Activated CD4-positive, alpha-beta T cell treated with anti-CD3 and anti-CD28 coated beads for 36 hours (primary cell): ENCODE data around the gene SYNE3. TPM values are rescaled to one million over a fixed set of nuclear protein-coding genes. Genes with fewer than 3 reads are reported as not detected.

Experiments used
- ATAC-seq: fragments of 200-7000 bp; cut with Tn5 transposase; one replicate; pipeline ENCODE4 v1.10.0; 2021; ENCODE audit warnings: mild to moderate bottlenecking, moderate library complexity
- CTCF ChIA-PET: fragments of 350-600 bp; sonication (Branson Sonifier 250); formaldehyde crosslinking; loops from one replicate; lab custom pipeline; 2021; ENCODE audit warnings: antibody characterized with exemption; lab: Charles Lee
- POLR2A ChIA-PET: fragments of 350-600 bp; sonication (Branson Sonifier 250); formaldehyde crosslinking; loops from one replicate; lab custom pipeline; 2021; ENCODE audit warnings: antibody characterized with exemption, inconsistent platforms; lab: Charles Lee
- DNase-seq: peaks from one replicate; pipeline ENCODE4 v3.0.0-alpha.2; 2020
- H3K27ac Mint-ChIP-seq: one replicate; pipeline ENCODE4 v1.8.0; 2021; ENCODE audit warnings: mixed read lengths
- H3K27me3 Mint-ChIP-seq: one replicate; pipeline ENCODE4 v1.8.0; 2021; ENCODE audit warnings: mixed read lengths
- H3K36me3 Mint-ChIP-seq: one replicate; pipeline ENCODE4 v1.8.0; 2021; ENCODE audit warnings: low read depth, mixed read lengths
- H3K4me1 Mint-ChIP-seq: one replicate; pipeline ENCODE4 v1.8.0; 2021; ENCODE audit warnings: mixed read lengths
- H3K4me3 Mint-ChIP-seq: one replicate; pipeline ENCODE4 v1.8.0; 2021; ENCODE audit warnings: mild to moderate bottlenecking, moderate library complexity, mixed read lengths
- H3K9me3 Mint-ChIP-seq: one replicate; pipeline ENCODE4 v1.8.0; 2021; ENCODE audit warnings: low read depth, mixed read lengths
- intact Hi-C, 2 experiments: fragments of 100-400 bp; cut with DNase I in 1 of 2; cut with micrococcal nuclease in 1 of 2; formaldehyde crosslinking; loops; one replicate each; pipeline versions ENCODE4 v1.14.2 to v1.15.1; 2022 to 2024; cut with DNase I, micrococcal nuclease
- total RNA-seq, 2 experiments: library from RNA; stranded (reverse); gene quantifications; one replicate each; pipeline ENCODE4 v1.2.3, GENCODE V29; 2021

Gene SYNE3
- total RNA-seq, 2 experiments from 2014 or later: 27.3 to 34.2 TPM

DNA sequence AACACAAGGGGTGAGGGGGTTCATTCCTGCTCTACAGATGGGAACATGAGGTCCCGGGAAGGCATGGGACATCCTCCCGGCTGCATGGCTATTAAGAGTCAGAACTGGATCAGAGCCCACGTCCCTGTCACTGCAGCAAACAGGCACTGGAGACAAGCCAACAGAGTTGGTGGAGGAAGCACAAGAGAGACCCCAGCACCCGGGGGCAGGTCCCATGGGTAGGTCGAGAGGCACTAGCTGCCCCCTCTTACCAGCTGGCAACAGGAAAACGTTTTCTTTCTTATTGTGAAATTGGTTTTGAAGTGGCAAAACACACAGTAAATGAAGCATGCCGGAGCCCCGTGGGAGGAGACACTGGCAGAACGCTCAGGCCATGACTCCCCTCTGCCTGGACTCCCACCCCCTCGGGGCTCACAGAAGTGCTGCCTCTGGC lies 43.6 kb downstream of the SYNE3 start:
- POLR2A ChIA-PET: no interaction called here
- H3K27me3 Mint-ChIP-seq: no peaks in the 10 kb centered on the region
- intact Hi-C loops: no loop called here
- no peaks in the 10 kb centered on the region for H3K9me3 Mint-ChIP-seq
- no peak overlapping the region for H3K4me3 Mint-ChIP-seq
- no peak for ATAC-seq
- DNase-seq: no peak
- CTCF ChIA-PET: interaction anchor here (0.7 to 2.2 kb wide), 4 partner anchors 10 to 62 kb away, joined by 3 to 6 read pairs (median 3); no protein-coding TSS in a partner anchor
- H3K36me3 Mint-ChIP-seq: peaks cover 36% of the 10 kb centered on the region
- H3K4me1 Mint-ChIP-seq: peaks cover 21% of the 10 kb centered on the region
- H3K27ac Mint-ChIP-seq: no peak overlapping the region

DNA sequence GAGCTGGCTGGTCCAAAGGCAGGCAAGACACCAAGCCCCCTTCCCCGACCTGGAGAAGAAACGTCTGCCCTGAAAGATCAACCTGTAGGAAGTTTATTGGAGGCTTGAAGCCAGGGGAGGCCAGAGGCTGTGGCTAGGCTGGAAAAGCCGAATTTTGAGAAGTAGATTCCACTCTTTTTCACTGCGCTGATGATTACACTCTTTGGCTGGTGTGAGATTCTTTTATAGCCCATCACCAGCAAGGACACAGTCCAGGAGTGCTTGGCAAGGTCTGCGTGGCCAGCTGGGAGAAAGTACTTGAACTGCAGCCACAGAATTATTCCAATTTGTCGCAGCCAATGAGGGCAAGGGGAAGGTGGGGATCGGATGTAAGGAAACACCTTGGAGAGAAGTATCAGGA lies 45.0 kb downstream of the SYNE3 start:
- Mint-ChIP-seq H3K27me3 (no peaks in the 10 kb centered on the region), H3K9me3 (no peaks in the 10 kb centered on the region), H3K36me3 (peaks cover 36% of the 10 kb centered on the region), H3K4me3 (no peak overlapping the region), H3K27ac (no peak overlapping the region), H3K4me1 (peaks cover 28% of the 10 kb centered on the region)
- ATAC-seq (no peak), DNase-seq (no peak)
- intact Hi-C loops: no loop called here
- ChIA-PET POLR2A (interaction anchor here (0.7 kb wide), 1 partner anchor 33 kb away, joined by 3 read pairs; no protein-coding TSS in a partner anchor), CTCF (interaction anchor here (2.2 kb wide), 1 partner anchor 56 kb away, joined by 6 read pairs; no protein-coding TSS in a partner anchor)

DNA sequence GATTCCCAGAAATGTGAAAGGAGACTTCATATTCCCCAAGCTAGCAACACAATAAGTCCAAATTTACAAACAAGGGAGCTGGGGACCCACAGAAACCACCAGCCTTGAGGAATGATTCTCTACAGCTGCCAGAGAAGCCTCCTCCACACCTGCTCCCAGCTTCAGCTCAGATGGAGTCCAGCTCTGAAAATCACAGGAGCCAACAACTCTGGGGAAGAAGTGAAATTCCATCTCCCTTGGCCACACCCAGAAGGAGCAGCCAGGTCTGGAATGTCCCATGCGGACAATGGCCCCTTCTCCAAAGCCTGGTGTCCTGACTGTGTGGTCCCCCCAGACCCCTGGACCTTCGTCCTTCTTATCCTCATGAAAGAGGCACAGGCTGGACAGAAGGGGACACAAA lies 45.4 kb downstream of the SYNE3 start:
- no peak overlapping the region for H3K27ac Mint-ChIP-seq
- CTCF ChIA-PET: no interaction called here

DNA sequence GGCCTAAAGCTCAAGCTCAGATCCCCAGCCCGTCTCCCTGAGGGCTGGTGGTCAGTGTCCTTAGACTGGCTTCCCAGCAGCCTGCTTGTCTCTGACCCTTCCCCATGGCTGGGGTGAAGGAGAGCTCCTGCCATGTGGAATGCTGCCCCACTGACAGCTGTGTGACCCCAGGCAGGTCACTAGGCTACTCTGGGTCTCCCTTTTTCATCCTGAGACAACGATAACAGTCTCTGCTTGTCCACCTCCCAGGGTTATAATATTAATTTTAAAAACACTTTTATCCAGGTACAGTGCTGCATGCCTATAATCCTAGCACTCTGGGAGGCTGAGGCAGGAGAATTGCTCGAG lies 47.3 kb downstream of the SYNE3 start:
- no peak for DNase-seq
- no peak overlapping the region for H3K27ac Mint-ChIP-seq
- peaks cover 52% of the 10 kb centered on the region for H3K4me1 Mint-ChIP-seq
- intact Hi-C loops: no loop called here
- no peaks in the 10 kb centered on the region for H3K27me3 Mint-ChIP-seq
- ATAC-seq: no peak
- no peak overlapping the region for H3K4me3 Mint-ChIP-seq
- POLR2A ChIA-PET: no interaction called here
- peaks cover 39% of the 10 kb centered on the region for H3K36me3 Mint-ChIP-seq
- CTCF ChIA-PET: interaction anchor here (1.2 kb wide), 1 partner anchor 71 kb away, joined by 3 read pairs; no protein-coding TSS in a partner anchor
- H3K9me3 Mint-ChIP-seq: no peaks in the 10 kb centered on the region

More for the DNA sequence above, 45.4 kb downstream of the SYNE3 start:
- Mint-ChIP-seq H3K4me1 (peaks cover 33% of the 10 kb centered on the region), H3K36me3 (peaks cover 32% of the 10 kb centered on the region), H3K27me3 (no peaks in the 10 kb centered on the region), H3K9me3 (no peaks in the 10 kb centered on the region), H3K4me3 (no peak overlapping the region)
- ATAC-seq (no peak), DNase-seq (no peak)
- intact Hi-C loops: no loop called here
- POLR2A ChIA-PET: interaction anchor here (0.7 kb wide), 1 partner anchor 33 kb away, joined by 3 read pairs; no protein-coding TSS in a partner anchor

DNA sequence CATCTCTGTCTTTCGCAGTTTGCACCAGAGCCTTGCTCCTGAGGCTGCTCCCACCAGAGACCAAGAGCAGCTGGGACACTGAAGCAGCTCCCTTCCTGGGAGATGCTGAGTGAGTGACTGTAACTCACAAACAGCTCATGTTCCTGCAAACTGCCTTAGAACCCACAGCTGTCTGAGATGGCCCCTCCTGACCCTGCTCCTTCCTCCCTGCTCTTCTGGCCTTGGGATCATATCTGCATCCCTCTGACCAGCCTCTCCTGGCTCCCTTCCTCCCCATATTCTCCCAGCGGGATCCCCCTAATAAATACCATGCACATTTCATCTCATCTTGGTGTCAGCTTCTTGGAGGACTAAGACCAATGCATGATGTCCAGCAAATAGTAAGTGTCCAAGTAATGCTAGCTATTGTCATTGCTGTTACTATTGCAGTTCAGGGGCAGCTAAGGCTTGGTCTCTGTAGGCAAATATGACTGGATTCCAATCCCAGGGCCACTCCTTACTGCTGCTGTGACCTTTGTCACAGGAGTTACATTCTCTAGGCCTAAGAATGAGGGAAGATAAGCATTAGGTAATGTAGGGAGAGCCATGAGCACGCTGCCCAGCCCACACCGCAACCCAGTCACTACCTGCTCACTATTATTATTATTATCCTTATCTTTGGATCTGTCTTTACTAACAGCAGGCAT lies 47.9 kb downstream of the SYNE3 start:
- Mint-ChIP-seq H3K27me3 (no peaks in the 10 kb centered on the region), H3K27ac (peak overlapping the region; percentile 34), H3K4me1 (peaks cover 52% of the 10 kb centered on the region), H3K9me3 (no peaks in the 10 kb centered on the region), H3K36me3 (peaks cover 39% of the 10 kb centered on the region), H3K4me3 (no peak overlapping the region)
- ChIA-PET CTCF (interaction anchor here (0.6 to 2.4 kb wide), 4 partner anchors 41 to 72 kb away, joined by 3 to 8 read pairs (median 4); no protein-coding TSS in a partner anchor), POLR2A (no interaction called here)
- intact Hi-C loops: no loop called here
- DNase-seq: no peak
- ATAC-seq: no peak

DNA sequence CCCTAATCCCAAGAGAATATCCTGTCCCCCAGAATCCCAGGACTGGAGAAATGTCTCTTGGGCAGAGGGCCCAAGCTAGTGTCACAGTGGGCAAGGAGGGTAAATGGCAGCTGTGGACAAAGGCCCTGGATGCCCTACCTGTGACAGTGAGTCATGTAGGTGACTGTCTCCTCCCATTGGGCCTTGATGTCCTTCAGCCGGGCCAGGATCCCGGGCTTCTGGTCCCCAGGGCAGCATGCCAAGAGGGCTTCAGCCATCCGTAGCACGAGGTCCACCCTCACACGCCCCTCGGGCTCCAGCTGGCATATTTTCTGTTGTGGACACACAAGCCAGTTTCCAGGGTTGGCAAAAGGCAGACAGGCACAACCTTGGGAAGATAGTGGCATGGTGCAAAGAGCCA lies 48.8 kb downstream of the SYNE3 start:
- peaks cover 43% of the 10 kb centered on the region for H3K36me3 Mint-ChIP-seq
- intact Hi-C loops: no loop called here
- peak overlapping the region; percentile 25 for H3K27ac Mint-ChIP-seq
- no peak overlapping the region for H3K4me3 Mint-ChIP-seq
- DNase-seq (no peak), ATAC-seq (no peak)
- no peaks in the 10 kb centered on the region for H3K9me3 Mint-ChIP-seq
- ChIA-PET POLR2A (no interaction called here), CTCF (interaction anchor here (1.2 to 2.4 kb wide), 3 partner anchors 55 to 72 kb away, joined by 3 to 8 read pairs (median 4); no protein-coding TSS in a partner anchor)
- peaks cover 53% of the 10 kb centered on the region for H3K4me1 Mint-ChIP-seq
- H3K27me3 Mint-ChIP-seq: no peaks in the 10 kb centered on the region

DNA sequence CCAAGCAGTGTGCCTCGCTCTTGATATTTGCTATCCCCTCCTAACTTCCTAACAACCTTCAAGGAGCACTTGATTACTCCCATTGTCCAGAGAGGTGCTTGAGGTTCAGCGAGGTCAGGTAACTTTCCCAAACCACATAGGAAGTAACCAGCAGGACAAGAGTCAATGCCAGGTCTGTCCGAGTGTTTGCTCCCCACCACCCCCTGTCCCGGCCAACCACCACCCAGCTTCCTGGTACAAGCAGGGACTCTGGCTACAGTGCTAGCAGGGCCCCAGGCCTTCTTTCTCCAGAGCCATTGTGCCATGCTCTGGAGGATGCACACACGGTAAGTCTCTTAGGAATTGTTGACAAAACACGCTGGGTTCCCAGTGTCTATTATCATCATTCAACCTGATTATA lies 49.2 kb downstream of the SYNE3 start:
- peaks cover 46% of the 10 kb centered on the region for H3K36me3 Mint-ChIP-seq
- H3K27ac Mint-ChIP-seq: peak overlapping the region; percentile 25
- H3K9me3 Mint-ChIP-seq: no peaks in the 10 kb centered on the region
- DNase-seq: no peak
- ChIA-PET POLR2A (no interaction called here), CTCF (interaction anchor here (2.4 kb wide), 1 partner anchor 56 kb away, joined by 8 read pairs; no protein-coding TSS in a partner anchor)
- intact Hi-C loops: no loop called here
- peaks cover 55% of the 10 kb centered on the region for H3K4me1 Mint-ChIP-seq
- no peak for ATAC-seq
- H3K27me3 Mint-ChIP-seq: no peaks in the 10 kb centered on the region
- H3K4me3 Mint-ChIP-seq: no peak overlapping the region

Other genes starting within 250 kb of the SYNE3 start
- 1 to 10 TPM in 1 of 2 experiments, under 1 TPM in 1; 0.75 to 1.5 TPM for gene CLMN, start 196.7 kb downstream of the SYNE3 start, total RNA-seq
- gene GLRX5, start 18.4 kb upstream of the SYNE3 start, total RNA-seq: 10 to 100 TPM; 37.9 to 44.1 TPM
- gene TCL1B, start 169.8 kb upstream of the SYNE3 start, total RNA-seq: not detected
- gene TCL1A, start 197.5 kb upstream of the SYNE3 start, total RNA-seq: not detected